GM19455 (cell line): ENCODE results near the gene GPR22.

Experiments
- ATAC-seq: cut with Tn5 transposase; IDR thresholded peaks from one replicate; pipeline ENCODE4 v1.9.1; 2021; ENCODE audit not compliant: unreplicated experiment

GPR22 gene

GRCh38 chr7:107474104-107474521 is 4.3 kb downstream of the GPR22 start:
- no peak for ATAC-seq

DNA sequence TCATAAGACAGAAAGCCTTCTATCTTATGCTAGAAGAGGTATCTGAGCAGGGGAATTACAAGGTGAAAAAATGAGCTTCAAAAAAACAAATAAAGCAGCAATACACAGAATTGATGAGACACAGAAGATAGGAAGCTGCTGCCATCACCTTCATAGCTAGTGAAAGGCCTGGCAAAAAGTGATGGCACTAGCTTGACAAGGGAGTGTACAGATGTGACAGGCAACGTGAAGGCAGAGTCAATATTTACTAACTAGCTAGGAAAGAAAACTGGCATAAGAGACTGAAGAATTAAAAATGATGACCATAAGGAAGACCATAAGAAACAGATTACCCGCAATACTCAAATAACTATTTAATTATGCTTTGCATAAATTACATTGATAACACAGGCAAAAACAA is 9.4 kb downstream of the GPR22 start:
- no peak for ATAC-seq

GRCh38 chr7:107480932-107481331 is 11.1 kb downstream of the GPR22 start:
- ATAC-seq = no peak

GRCh38 chr7:107482571-107482970 is 12.7 kb downstream of the GPR22 start:
- no peak for ATAC-seq

DNA sequence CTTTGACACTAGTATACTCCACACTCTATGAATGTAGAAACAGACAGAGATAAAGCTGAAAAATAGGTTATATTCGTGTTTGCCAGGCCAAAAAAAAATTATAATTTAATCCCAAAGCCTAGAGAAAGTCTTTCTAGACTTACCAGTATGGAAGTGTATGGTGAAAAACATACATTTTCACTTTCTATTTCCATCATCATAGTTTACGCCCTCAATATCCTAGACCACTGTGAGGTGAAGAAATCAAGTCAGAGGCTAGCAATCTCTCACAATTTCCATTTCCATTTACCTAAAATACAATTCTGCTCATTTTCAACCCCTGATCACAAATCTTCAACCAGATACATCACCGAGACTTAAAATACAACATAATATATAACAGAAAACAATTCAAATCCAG is 16.2 kb downstream of the GPR22 start:
- ATAC-seq = no peak

DNA sequence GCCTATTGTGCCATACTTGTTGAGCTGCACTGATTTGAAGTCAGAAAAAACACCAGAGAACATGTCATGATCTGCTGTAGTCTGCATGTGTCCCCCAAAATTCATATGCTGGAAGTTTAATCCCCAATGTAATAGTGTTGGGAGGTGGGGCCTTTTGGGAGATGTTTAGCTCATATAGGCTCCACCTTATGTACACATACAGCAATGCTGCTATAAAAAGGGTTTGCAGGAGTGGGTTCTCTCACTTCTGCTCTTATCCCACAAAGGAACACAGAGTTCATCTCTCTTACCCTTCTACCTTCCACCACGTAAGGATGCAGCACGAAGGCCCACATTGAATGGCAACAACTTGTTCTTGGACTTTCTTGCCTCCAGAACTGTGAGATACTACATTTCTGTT is 23.0 kb downstream of the GPR22 start:
- ATAC-seq = no peak

DNA sequence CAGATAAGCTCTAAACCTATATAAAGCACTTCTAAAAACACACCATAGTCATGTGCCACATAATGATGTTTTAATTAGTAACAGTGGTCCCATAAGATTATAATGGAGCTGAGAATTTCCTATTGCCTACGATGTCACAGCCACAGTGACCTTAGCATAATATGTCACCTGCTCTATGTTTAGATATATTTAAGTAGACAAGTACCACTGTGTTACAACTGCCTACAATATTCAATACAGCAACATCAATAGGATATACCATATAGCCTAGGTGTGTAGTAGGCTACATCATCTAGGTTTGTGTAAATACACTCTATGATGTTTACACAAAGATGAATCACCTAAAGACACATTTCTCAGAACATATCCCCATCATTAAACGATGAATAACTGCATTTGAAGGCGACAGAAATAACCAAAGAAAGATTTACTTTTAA is 24.5 kb downstream of the GPR22 start:
- ATAC-seq = no peak

GRCh38 chr7:107494884-107495283 is 25.0 kb downstream of the GPR22 start:
- no peak for ATAC-seq

DNA sequence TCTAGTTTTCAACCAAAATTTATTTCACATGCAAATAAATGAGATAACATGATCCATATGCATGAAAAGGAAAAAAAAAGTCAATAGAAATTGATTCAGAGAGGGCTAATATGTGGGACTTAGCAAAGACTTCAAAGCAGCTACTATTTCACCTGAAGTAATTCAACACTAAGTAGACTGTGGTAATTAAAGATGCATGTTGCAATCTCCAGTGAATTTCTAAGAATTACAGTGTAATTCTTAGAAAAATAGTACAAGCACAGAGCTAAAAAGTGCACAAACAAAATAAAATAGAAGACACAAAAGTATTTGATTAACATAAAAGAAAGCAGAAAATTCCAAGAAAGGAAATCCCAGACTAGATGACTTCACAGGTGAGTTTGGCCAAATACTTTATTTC is 25.7 kb downstream of the GPR22 start:
- ATAC-seq = no peak

GRCh38 chr7:107499731-107500130 is 29.9 kb downstream of the GPR22 start:
- ATAC-seq = no peak

GRCh38 chr7:107501593-107501992 is 31.7 kb downstream of the GPR22 start:
- ATAC-seq = no peak

DNA sequence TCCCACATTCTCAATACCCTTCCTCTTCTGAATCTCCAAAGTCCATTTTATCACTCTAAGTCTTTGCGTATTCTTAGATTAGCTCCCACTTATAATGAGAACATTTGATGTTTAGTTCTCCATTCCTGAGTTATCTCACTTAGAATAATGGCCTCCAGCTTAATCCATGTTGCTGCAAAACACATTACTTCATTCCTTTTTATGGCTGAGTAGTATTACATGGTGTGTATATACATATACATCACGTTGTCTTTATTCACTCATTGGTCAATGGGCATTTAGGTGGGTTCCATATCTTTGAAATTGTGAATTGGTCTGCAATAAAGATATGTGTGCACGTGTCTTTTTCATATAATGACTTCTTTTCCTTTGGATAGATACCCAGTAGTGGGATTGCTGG is 32.3 kb downstream of the GPR22 start:
- no peak for ATAC-seq

DNA sequence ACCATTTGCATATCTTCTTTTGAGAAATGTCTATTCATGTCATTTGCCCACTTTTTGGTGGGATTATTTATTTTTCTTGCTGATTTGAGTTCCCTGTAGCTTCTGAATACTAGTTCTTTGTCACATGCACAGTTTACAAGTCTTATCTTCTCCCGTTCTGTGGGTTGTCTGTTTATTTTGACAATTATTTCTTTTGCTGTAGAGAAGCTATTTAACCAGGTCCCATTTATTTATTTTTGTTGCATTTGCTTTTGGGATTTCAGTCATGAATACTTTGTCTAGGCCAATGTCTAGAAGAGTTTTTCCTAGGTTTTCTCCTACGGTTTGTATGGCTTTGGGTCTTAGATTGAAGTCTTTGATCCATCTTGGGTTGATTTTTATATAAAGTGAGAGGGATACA is 32.9 kb downstream of the GPR22 start:
- no peak for ATAC-seq

DNA sequence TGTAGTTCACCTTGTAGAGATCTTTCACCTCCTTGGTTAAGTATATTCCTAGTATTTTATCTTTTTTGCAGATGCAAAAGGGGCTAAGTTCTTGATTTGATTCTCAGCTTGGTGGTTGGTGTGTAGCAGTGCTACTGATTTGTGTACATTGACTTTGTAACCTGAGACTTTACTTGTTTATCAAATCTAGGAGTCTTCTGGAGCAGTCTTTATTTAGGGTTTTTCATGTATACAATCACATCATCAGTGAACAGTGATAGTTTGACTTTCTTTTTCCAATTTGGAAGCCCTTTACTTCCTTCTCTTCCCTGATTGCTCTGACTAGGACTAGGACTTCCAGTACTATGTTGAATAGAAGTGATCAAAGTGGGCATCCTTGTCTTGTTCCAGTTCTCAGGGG is 33.8 kb downstream of the GPR22 start:
- no peak for ATAC-seq

DNA sequence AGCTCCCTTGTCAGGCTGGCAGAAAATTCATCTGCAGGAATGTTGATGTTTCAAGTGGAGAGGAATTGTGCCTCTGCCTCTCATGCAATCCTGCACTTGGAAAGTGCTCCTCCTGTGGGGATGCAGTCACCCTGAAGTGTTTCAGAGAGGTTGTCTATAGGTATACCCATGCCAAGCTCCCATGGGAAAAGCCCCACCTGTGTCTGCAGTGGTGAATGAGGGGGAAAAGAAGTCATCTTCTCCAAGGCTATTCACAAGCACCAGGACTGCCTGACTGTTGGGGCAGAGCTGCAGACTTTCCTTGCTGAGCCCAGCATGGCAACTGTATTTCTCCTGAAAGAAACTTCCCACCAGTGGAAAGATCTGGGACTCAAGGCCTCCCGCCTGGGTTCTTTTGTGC is 35.5 kb downstream of the GPR22 start:
- no peak for ATAC-seq

GRCh38 chr7:107505997-107506673 is 36.3 kb downstream of the GPR22 start:
- ATAC-seq = no peak

GRCh38 chr7:107506674-107507339 is 37.0 kb downstream of the GPR22 start:
- no peak for ATAC-seq
